Measurements from ENCODE around the gene MYO15A.
A peak's percentile ranks its signal among the peaks of the same experiment; 100 is the strongest.

The MYO15A gene

GRCh38 chr17:18124345-18125126 lies 16.0 kb downstream of the MYO15A start:
- no peak for DNase-seq (ENCODE audit: low read depth in 3 of 3)

GRCh38 chr17:18129041-18129502 lies 20.5 kb downstream of the MYO15A start:
- no peak for DNase-seq (ENCODE audit: low read depth in 3 of 3)

GRCh38 chr17:18132711-18133110 lies 24.2 kb downstream of the MYO15A start:
- DNase-seq (ENCODE audit: low read depth in 3 of 3) = no peak

- DNase-seq (ENCODE audit: low read depth in 3 of 3) = no peak
These were observed 27.8 kb downstream of the MYO15A start for GRCh38 chr17:18136357-18136756.

- no peak for DNase-seq (ENCODE audit: low read depth in 3 of 3)
These were observed 29.7 kb downstream of the MYO15A start for GRCh38 chr17:18138065-18138749.

GRCh38 chr17:18139092-18139491 lies 30.5 kb downstream of the MYO15A start:
- no peak for DNase-seq (ENCODE audit: low read depth in 3 of 3)

GRCh38 chr17:18139498-18139897 lies 30.9 kb downstream of the MYO15A start:
- no peak for DNase-seq (ENCODE audit: low read depth in 3 of 3)

GRCh38 chr17:18139949-18140348 lies 31.4 kb downstream of the MYO15A start:
- DNase-seq (ENCODE audit: low read depth in 3 of 3) = no peak

- DNase-seq (ENCODE audit: low read depth in 3 of 3) = no peak
These were observed 32.1 kb downstream of the MYO15A start for GRCh38 chr17:18140648-18141047.

- peak in 2 of 3 donors; percentile 16 to 44 for DNase-seq (ENCODE audit: low read depth in 3 of 3)
These were observed 32.8 kb downstream of the MYO15A start for GRCh38 chr17:18141210-18141803.

GRCh38 chr17:18142417-18142816 lies 33.9 kb downstream of the MYO15A start:
- no peak for DNase-seq (ENCODE audit: low read depth in 3 of 3)

- no peak for DNase-seq (ENCODE audit: low read depth in 3 of 3)
These were observed 34.7 kb downstream of the MYO15A start for GRCh38 chr17:18143044-18143936.

GRCh38 chr17:18144261-18144660 lies 35.7 kb downstream of the MYO15A start:
- DNase-seq (ENCODE audit: low read depth in 3 of 3) = no peak

- no peak for DNase-seq (ENCODE audit: low read depth in 3 of 3)
These were observed 36.3 kb downstream of the MYO15A start for GRCh38 chr17:18144855-18145254.

GRCh38 chr17:18145811-18146210 lies 37.3 kb downstream of the MYO15A start:
- DNase-seq (ENCODE audit: low read depth in 3 of 3) = no peak

GRCh38 chr17:18146259-18146658 lies 37.7 kb downstream of the MYO15A start:
- DNase-seq (ENCODE audit: low read depth in 3 of 3) = no peak

- DNase-seq (ENCODE audit: low read depth in 3 of 3) = no peak
These were observed 38.4 kb downstream of the MYO15A start for GRCh38 chr17:18146980-18147379.

GRCh38 chr17:18148586-18148985 lies 40.0 kb downstream of the MYO15A start:
- no peak for DNase-seq (ENCODE audit: low read depth in 3 of 3)

- DNase-seq (ENCODE audit: low read depth in 3 of 3) = no peak
These were observed 42.7 kb downstream of the MYO15A start for GRCh38 chr17:18151290-18151689.

GRCh38 chr17:18155179-18155578 lies 46.6 kb downstream of the MYO15A start:
- DNase-seq (ENCODE audit: low read depth in 3 of 3) = no peak

GRCh38 chr17:18156171-18156975 lies 47.8 kb downstream of the MYO15A start:
- DNase-seq (ENCODE audit: low read depth in 3 of 3) = no peak
